K562 (cell line): ENCODE measurements around the gene RNF114. TPM values are rescaled to one million over a fixed set of nuclear protein-coding genes. Genes with fewer than 3 reads are reported as not detected.
A peak's percentile ranks its signal among the peaks of the same experiment; 100 is the strongest.

Experiments used
- BRF2 ChIP-seq: IDR thresholded peaks from 3 replicates; pipeline ENCODE4 v1.6.1; 2011; ENCODE audit warnings: borderline replicate concordance, mild to moderate bottlenecking; ENCODE audit not compliant: insufficient read length, insufficient read depth
- CBX1 ChIP-seq: sonication (generic); IDR thresholded peaks from 2 replicates; pipeline ENCODE4 v1.6.1; 2016; ENCODE audit warnings: antibody characterized with exemption, low read depth, mild to moderate bottlenecking
- CREBBP ChIP-seq: IDR thresholded peaks from one replicate; pipeline ENCODE4 v1.6.1; 2012; ENCODE audit warnings: low read depth, mild to moderate bottlenecking, control low read depth, inconsistent platforms, low read length
- GTF2A2 ChIP-seq: IDR thresholded peaks from 2 replicates; pipeline ENCODE4 v1.6.1; 2016; ENCODE audit warnings: mild to moderate bottlenecking, missing genetic modification characterization, missing compliant biosample characterization
- MIER1 ChIP-seq: fragments of 450-650 bp; IDR thresholded peaks from 2 replicates; pipeline ENCODE4 v1.6.1; 2016; ENCODE audit warnings: antibody characterized with exemption, mild to moderate bottlenecking, low read depth
- MTF1 ChIP-seq: fragments of 250-450 bp; sonication (Bioruptor Pico); IDR thresholded peaks from 2 replicates; pipeline ENCODE4 v1.9.0; 2021; ENCODE audit warnings: moderate library complexity, mild to moderate bottlenecking, inconsistent platforms, borderline replicate concordance
- NCOA1 ChIP-seq: fragments of 450-650 bp; IDR thresholded peaks from 2 replicates; pipeline ENCODE4 v1.6.1; 2016; ENCODE audit warnings: low read depth
- SMARCA5 ChIP-seq: fragments of 450-650 bp; IDR thresholded peaks from 2 replicates; pipeline ENCODE4 v1.6.1; 2016
- U2AF1 ChIP-seq: fragments of 200-400 bp; formaldehyde crosslinking; optimal IDR thresholded peaks from 2 replicates; pipeline ENCODE3; 2017; ENCODE audit warnings: mild to moderate bottlenecking, low read depth, low read length, moderate library complexity
- ZBTB40 ChIP-seq, 2 experiments: fragments of 450-650 bp in 1 of 2; sonication (generic) in 1 of 2; formaldehyde crosslinking in 1 of 2; IDR thresholded peaks; 2 replicates each; pipeline versions ENCODE4 v1.7.1 to v1.9.0; 2016 to 2022; ENCODE audit warnings: inconsistent platforms in 1 of 2, mild to moderate bottlenecking in 1 of 2, missing genetic modification reagents in 1 of 2
- ZNF24 ChIP-seq: fragments of 450-650 bp; IDR thresholded peaks from 2 replicates; pipeline ENCODE4 v1.6.1; 2016
- ZNF395 ChIP-seq: fragments of 200-800 bp; sonication (Bioruptor generic); IDR thresholded peaks from 2 replicates; pipeline ENCODE4 v1.6.1; 2017; ENCODE audit warnings: missing genetic modification characterization, missing compliant biosample characterization
- ZNF740 ChIP-seq, 3 experiments: fragments of 200-800 bp in 1 of 3; sonication (Bioruptor generic) in 1 of 3; sonication (generic) in 1 of 3; formaldehyde crosslinking in 1 of 3; IDR thresholded peaks; 2 replicates each; pipeline versions ENCODE4 v1.6.1 to v1.8.0; 2016 to 2022; ENCODE audit warnings: mild to moderate bottlenecking in 2 of 3, missing compliant biosample characterization in 2 of 3, missing genetic modification characterization in 2 of 3, missing genetic modification reagents in 1 of 3
- polyA plus RNA-seq, 8 experiments: library from polyadenylated mRNA; depleted of rRNA in 4 of 8; stranded (reverse) in 5 of 8; unstranded in 3 of 8; fragments of >200 nt; fragmentation: Nextera tagmentation in 2 of 8; fragmentation: Illumina TruSeq in 1 of 8; extraction: Ambion mirVana in 2 of 8; extraction: Trizol in 1 of 8; gene quantifications; 2 replicates each; pipeline versions ENCODE4 v1.2.1 to v1.2.3, GENCODE V29; 2011 to 2014; ENCODE audit warnings: inconsistent platforms in 1 of 8, missing spikeins in 1 of 8
- total RNA-seq, 7 experiments: library from RNA; depleted of rRNA in 6 of 7; stranded (reverse); fragments of >200 nt in 6 of 7; fragmentation: Illumina TruSeq in 2 of 7; extraction: Trizol in 2 of 7; gene quantifications; 2 replicates each; pipeline versions ENCODE4 v1.2.1 to v1.2.3, GENCODE V29; 2011 to 2021; ENCODE audit warnings: low replicate concordance in 1 of 7

Gene RNF114
- total and polyA plus RNA-seq, 9 of the 15 experiments (the other 6 are each of a cell fraction or from before 2014, with no cell fraction given), result 38.6 to 111 (median 62.6) TPM

GRCh38 chr20:49987015-49987867 is 51.0 kb downstream of the RNF114 start (continued):
- no peak for TF ChIP-seq ZBTB40 (IDR thresholded peaks at IDR 0.05)
- no peak for TF ChIP-seq ZBTB40 (CRISPR knock-in tag; IDR thresholded peaks at IDR 0.05)
- TF ChIP-seq CREBBP, result no peak
- peak; percentile 100 for TF ChIP-seq ZNF740 (CRISPR knock-in tag; IDR thresholded peaks at IDR 0.05)
- peak in 1 of 2 experiments; percentile 97; a peak in 2 of 4 replicates for TF ChIP-seq ZNF740 (tag; IDR thresholded peaks at IDR 0.05)
- no peak for TF ChIP-seq MTF1
- no peak for TF ChIP-seq GTF2A2 (tag)
- no peak for TF ChIP-seq MIER1
- TF ChIP-seq CBX1, result peak; percentile 89; the same call in 1 of the 2 replicates
- no peak for TF ChIP-seq BRF2
- peak; percentile 87; the same call in 1 of the 2 replicates for TF ChIP-seq SMARCA5
- TF ChIP-seq ZNF395 (CRISPR knock-in tag), result no peak
- TF ChIP-seq NCOA1, result no peak; the same call in 1 of the 2 replicates
- TF ChIP-seq U2AF1, result no peak
- 0 out of 2 replicates have a peak, but pooled peaks have one; percentile 20 for TF ChIP-seq ZNF24
